HG02840 (cell line): ENCODE data around the gene PACS2.
"Not testable (repeated sequence)": the region's sequence is repeated elsewhere in the genome, so short reads cannot be mapped to it uniquely, and the experiment has no call there.

Experiments used
- ATAC-seq: cut with Tn5 transposase; IDR thresholded peaks from one replicate; pipeline ENCODE4 v1.9.1; 2021; ENCODE audit warnings: mild to moderate bottlenecking, moderate library complexity, moderate number of reproducible peaks; ENCODE audit not compliant: unreplicated experiment, low FRiP score

Gene PACS2

DNA sequence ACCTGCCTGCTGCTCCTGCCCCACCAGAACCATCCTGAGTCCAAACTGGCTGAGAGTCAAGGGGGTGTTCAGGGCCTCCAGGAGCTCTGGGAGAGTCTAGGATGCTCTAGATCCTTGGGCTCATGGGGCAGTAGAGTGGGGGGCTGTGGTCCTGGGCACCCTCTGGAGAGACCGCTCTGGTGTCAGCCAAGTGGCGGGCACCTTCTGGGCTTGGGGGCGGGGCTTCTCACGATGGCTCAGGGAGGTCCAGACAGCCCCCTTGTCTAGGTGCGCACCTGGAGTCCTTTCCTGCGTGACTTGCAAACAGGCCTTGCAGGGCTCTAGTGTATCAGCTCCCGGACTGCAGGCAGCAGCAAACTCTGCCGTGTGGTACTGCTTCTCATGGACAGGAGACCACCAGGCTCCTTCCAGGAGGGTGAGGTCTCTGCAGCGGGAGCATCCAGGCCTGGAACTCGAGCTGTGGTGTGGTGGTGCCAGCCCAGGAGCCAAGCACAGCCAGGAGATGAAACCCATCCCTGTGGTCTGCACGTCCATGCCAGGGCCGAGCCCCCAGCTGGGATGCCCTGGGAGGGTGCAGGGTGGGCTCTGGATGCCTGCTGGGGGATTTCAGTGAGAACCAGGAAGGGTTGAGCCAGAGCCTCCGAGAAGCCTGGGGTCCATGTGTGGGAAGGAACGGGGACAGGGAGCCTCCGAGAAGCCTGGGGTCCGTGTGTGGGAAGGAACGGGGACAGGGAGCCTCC is 15.0 kb downstream of the PACS2 start:
- ATAC-seq = no peak

DNA sequence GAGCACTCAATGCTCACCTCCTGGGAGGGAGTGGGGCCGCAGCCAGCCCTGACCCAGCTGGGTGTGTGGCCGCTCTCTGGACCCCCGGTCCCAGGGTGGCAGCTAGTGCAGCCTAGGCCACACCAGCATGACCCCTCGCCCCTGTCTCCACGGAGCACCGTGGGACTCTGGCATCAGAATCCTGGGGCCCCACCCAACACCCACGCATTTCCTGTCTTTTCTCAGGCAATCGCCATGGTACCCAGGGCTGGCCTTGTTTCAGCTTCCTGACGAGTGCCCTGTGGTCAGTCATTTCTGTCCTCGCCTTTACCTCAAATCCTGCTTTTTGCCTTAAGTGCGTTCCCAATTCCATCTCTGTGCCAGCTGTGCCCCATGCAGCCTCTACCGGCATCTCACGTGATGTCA is 15.9 kb downstream of the PACS2 start:
- no peak for ATAC-seq

- no peak for ATAC-seq
Observed at GRCh38 chr14:105331575-105332349, 17.2 kb downstream of the PACS2 start.

- no peak for ATAC-seq
Observed at GRCh38 chr14:105332350-105332874, 17.9 kb downstream of the PACS2 start.

- no peak for ATAC-seq
Observed at GRCh38 chr14:105333020-105333490, 18.5 kb downstream of the PACS2 start.

GRCh38 chr14:105333613-105334364 is 19.2 kb downstream of the PACS2 start:
- no peak for ATAC-seq

- no peak for ATAC-seq
Observed at GRCh38 chr14:105334383-105335230, 20.1 kb downstream of the PACS2 start.

DNA sequence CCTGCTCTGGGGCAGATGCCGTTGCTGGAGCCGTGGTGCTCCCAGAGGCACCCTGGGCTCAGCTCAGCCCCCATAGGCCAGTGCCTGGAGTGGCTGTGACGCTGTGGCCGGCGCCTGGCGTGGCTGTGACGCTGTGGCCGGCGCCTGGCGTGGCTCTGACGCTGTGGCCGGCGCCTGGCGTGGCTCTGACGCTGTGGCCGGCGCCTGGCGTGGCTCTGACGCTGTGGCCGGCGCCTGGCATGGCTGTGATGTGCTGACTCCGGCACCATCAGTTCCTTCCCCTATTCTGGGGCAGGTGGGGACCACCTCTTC is 20.6 kb downstream of the PACS2 start:
- not testable (repeated sequence) for ATAC-seq

GRCh38 chr14:105335735-105336476 is 21.4 kb downstream of the PACS2 start:
- no peak for ATAC-seq

- ATAC-seq = no peak
Observed at GRCh38 chr14:105336477-105337287, 22.1 kb downstream of the PACS2 start.

- no peak for ATAC-seq
Observed at GRCh38 chr14:105337433-105337832, 22.9 kb downstream of the PACS2 start.

DNA sequence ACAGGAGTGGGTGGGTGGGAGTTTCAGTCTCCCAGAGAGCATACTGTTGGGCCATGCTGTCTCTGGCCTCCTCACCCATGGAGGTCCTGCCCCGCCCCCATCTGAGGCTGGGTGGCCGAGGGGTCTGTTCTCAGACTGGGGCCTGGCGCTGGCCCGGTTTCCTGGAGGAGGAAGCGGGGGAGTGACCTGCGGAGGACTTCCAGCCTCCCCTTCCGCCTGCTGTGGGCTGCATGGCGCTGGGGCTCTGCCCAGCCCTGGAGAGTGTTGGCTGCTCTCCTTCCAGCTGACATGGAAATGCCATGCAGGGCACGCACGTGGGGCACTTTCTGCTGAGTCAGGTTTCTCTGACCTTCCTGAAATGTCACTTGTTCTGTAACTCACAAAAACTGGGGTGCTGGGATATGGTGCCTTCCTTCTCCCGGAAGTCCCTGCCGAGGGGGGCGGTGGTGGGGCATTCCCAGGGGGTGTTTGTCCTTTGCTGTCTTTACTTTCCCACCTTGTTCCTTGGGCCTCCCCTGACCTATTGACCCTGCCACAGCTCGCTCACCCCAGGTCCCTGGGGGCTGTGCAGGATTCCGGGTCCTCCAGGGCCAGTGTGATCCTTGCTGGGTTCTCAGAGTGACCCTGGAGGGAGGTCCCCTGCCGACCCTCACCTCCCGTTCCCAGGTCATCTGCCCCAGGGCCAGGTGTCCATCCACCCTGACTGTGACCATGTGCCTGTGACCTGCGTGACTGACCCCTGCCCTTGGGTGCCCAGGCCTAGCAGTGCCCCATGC is 23.6 kb downstream of the PACS2 start:
- no peak for ATAC-seq

DNA sequence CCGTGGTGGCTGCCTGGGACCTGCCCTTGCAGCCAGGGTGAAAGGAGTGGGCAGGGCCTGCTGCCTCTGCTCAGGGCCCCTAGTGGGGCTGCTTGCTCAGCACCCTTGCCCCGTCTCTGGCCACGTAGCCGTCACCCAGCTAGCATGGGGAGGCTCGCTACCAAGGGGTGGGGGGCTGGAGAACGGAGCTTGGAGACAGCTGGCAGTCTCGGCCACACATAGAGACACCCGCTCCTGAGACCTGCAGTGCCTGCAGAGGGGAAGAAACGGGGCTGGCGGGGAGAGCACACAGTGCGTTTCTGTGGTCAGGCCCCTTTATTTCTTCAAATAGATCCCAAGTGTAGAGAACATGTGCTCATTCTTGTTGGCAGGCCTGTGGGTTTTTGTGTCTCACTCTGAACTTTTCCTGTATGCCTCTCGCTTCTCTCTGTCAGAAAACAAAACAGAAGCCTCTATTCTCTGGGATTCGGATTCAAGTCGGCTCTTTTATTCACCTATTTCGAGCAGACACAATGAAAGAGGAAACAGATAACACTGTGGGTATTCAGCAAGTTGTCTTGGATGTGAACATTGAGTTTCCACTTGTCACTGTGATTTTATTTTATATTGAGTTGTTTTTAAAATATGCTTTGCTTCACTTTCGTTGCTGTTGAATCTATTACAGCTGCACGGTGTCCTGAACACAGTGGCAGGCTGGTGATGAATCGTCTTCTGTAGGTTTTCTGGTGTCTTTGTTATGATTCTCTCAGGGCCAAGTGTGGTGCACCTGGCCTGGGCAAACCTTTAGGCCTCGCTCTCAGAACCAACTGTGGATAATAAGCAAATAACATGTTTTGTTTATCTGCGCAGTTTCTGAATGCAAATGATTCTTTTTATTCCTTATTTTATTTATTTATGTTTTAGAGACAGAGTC is 26.5 kb downstream of the PACS2 start:
- no peak for ATAC-seq

- no peak for ATAC-seq
Observed at GRCh38 chr14:105343194-105343593, 28.6 kb downstream of the PACS2 start.

DNA sequence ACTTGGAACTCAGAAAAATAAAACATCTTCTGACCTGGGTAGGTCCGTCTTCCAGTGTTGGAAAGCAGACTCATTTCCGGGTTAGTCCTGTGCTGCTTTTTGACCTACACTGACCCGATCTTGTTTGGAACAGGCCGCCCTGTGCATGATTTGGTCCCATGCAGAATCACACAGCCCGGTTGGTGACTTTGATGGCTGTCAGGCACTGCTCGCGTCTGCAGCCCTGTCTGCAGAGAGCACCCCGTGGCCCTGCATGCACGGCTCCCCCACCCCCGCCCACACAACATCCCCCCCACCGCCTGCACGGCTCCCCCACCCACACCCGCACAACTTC is 31.6 kb downstream of the PACS2 start:
- no peak for ATAC-seq

GRCh38 chr14:105346876-105347586 is 32.5 kb downstream of the PACS2 start:
- ATAC-seq = no peak
